Thyroid gland (tissue), 4 donors: ENCODE results near the gene PLXNA3. TPM values are rescaled to one million over a fixed set of nuclear protein-coding genes. Genes with fewer than 3 reads are reported as not detected.
A peak's percentile ranks its signal among the peaks of the same experiment; 100 is the strongest.

Experiments used
- DNase-seq, 2 donors: peaks; one replicate each; pipeline ENCODE4 v3.0.0-alpha.2; 2019
- H3K27ac ChIP-seq, 3 donors: fragments of 200-600 bp; sonication (generic); 1 replicate in 2 of 3; 2 replicates in 1 of 3; pipeline ENCODE4 v1.5.1; 2016 to 2019; ENCODE audit warnings: mild to moderate bottlenecking in 1 of 3, moderate library complexity in 1 of 3
- H3K27me3 ChIP-seq: fragments of 200-600 bp; sonication (generic); one replicate; pipeline ENCODE4 v1.5.1; 2019
- H3K36me3 ChIP-seq, 2 donors: fragments of 200-600 bp; sonication (generic); one replicate each; pipeline ENCODE4 v1.5.1; 2016 to 2019
- H3K4me1 ChIP-seq, 2 donors: fragments of 200-600 bp; sonication (generic); one replicate each; pipeline ENCODE4 v1.5.1; 2017 to 2019
- H3K4me3 ChIP-seq, 3 donors: fragments of 200-600 bp; sonication (generic); replicated peaks in 1 of 3; 1 replicate in 2 of 3; 2 replicates in 1 of 3; pipeline ENCODE4 v1.5.1; 2016; ENCODE audit warnings: mild to moderate bottlenecking in 1 of 3
- H3K9me3 ChIP-seq: fragments of 200-600 bp; sonication (generic); one replicate; pipeline ENCODE4 v1.5.1; 2017
- CTCF ChIP-seq, 6 experiments: fragments of 200-600 bp in 3 of 6; fragments of 450-650 bp in 3 of 6; sonication (generic) in 3 of 6; IDR thresholded peaks; one replicate each; pipeline ENCODE4 v1.5.1; 2016 to 2019; ENCODE audit warnings: antibody characterized with exemption in 6 of 6, mild to moderate bottlenecking in 2 of 6, inconsistent platforms in 1 of 6, moderate library complexity in 1 of 6
- POLR2A ChIP-seq, 2 donors: fragments of 450-650 bp; IDR thresholded peaks; one replicate each; pipeline ENCODE4 v1.6.1; 2017; ENCODE audit warnings: antibody characterized with exemption in 2 of 2, mild to moderate bottlenecking in 2 of 2, moderate library complexity in 1 of 2
- WGBS, 2 donors: methylation state at CpG; one replicate each; pipeline ENCODE4 v1.1.5; 2017; 5-methylcytosine and 5-hydroxymethylcytosine counted together
- intact Hi-C: fragments of 100-400 bp; cut with DNase I; formaldehyde crosslinking; loops from one replicate; pipeline ENCODE4 v1.15.1; 2023
- total RNA-seq, 4 donors: library from RNA; depleted of rRNA; stranded (reverse); fragments of >200 nt; gene quantifications; one replicate each; pipeline ENCODE4 v1.2.3, GENCODE V29; 2016

PLXNA3 gene
- total RNA-seq, 4 donors from 2014 or later: 3.9 to 20.7 (median 14.1) TPM

- Histone ChIP-seq H3K9me3 (no peaks in the 10 kb centered on the region), H3K4me3 (peak overlapping the region in 1 of 3 donors; percentile 56), H3K27me3 (no peaks in the 10 kb centered on the region), H3K4me1 (peaks cover 4 to 6% of the 10 kb centered on the region in 2 donors), H3K27ac (peak overlapping the region in 1 of 3 donors; percentile 43), H3K36me3 (peaks cover 3 to 10% of the 10 kb centered on the region in 2 donors)
- no peak for TF ChIP-seq POLR2A (IDR thresholded peaks at IDR 0.05)
- no peak for TF ChIP-seq CTCF (IDR thresholded peaks at IDR 0.05)
- 36 to 61% methylated on average over 17 to 20 of the region's 28 CpGs for WGBS, 2 donors
- intact Hi-C loops: loop anchor here (5.0 kb wide), 1 partner anchor 49 kb away; the partner anchor contains the start of gene UBL4A
- no peak for DNase-seq
Observed at GRCh38 chrX:154437971-154438893, 19.8 kb upstream of the PLXNA3 start.

- intact Hi-C loops: loop anchor here (5.0 kb wide), 1 partner anchor 47 kb away; the partner anchor contains the start of gene UBL4A
- no peaks in the 10 kb centered on the region for H3K9me3 ChIP-seq
- 97 to 100% methylated on average over 3 to 7 of the region's 18 CpGs for WGBS, 2 donors
- peaks cover 10 to 12% of the 10 kb centered on the region in 2 donors for H3K4me1 ChIP-seq
- TF ChIP-seq POLR2A (IDR thresholded peaks at IDR 0.05) (no peak), CTCF (IDR thresholded peaks at IDR 0.05) (no peak)
- no peak overlapping the region for H3K27ac ChIP-seq
- H3K27me3 ChIP-seq: no peaks in the 10 kb centered on the region
- DNase-seq: no peak
- no peak overlapping the region for H3K4me3 ChIP-seq
- peaks cover 0 to 2% of the 10 kb centered on the region in 2 donors for H3K36me3 ChIP-seq
Observed at GRCh38 chrX:154439841-154440240, 18.2 kb upstream of the PLXNA3 start.

- H3K27me3 ChIP-seq: no peaks in the 10 kb centered on the region
- H3K36me3 ChIP-seq: peaks cover 0 to 2% of the 10 kb centered on the region in 2 donors
- WGBS, 2 donors: 84 to 100% methylated on average over 2 to 10 of the region's 17 CpGs
- peaks cover 17 to 18% of the 10 kb centered on the region in 2 donors for H3K4me1 ChIP-seq
- H3K4me3 ChIP-seq: no peak overlapping the region
- H3K9me3 ChIP-seq: no peaks in the 10 kb centered on the region
- TF ChIP-seq POLR2A (IDR thresholded peaks at IDR 0.05) (no peak), CTCF (IDR thresholded peaks at IDR 0.05) (no peak)
- intact Hi-C loops: no loop called here
- no peak for DNase-seq
- no peak overlapping the region for H3K27ac ChIP-seq
Observed at GRCh38 chrX:154440623-154441357, 17.3 kb upstream of the PLXNA3 start.

- Histone ChIP-seq H3K27ac (no peak overlapping the region), H3K36me3 (peaks cover 0 to 2% of the 10 kb centered on the region in 2 donors), H3K4me1 (peaks cover 17 to 18% of the 10 kb centered on the region in 2 donors), H3K27me3 (no peaks in the 10 kb centered on the region), H3K4me3 (no peak overlapping the region), H3K9me3 (no peaks in the 10 kb centered on the region)
- no peak for DNase-seq
- TF ChIP-seq CTCF (IDR thresholded peaks at IDR 0.05): no peak
- TF ChIP-seq POLR2A (IDR thresholded peaks at IDR 0.05): no peak
- 93 to 100% methylated on average over 3 to 7 of the region's 11 CpGs for WGBS, 2 donors
- intact Hi-C loops: no loop called here
Observed at GRCh38 chrX:154441564-154441963, 16.5 kb upstream of the PLXNA3 start.
